C4-2B (cell line): ENCODE measurements around the gene SSH2.
"Not testable (repeated sequence)": the region's sequence is repeated elsewhere in the genome, so short reads cannot be mapped to it uniquely, and the experiment has no call there.

ENCODE experiments used
- CTCF ChIP-seq: fragments of 450-650 bp; conservative IDR thresholded peaks from 2 replicates; pipeline ENCODE4 v1.5.1; 2017; ENCODE audit warnings: mild to moderate bottlenecking
- ZFX ChIP-seq: fragments of 450-650 bp; IDR thresholded peaks from 2 replicates; pipeline ENCODE4 v1.6.1; 2017

GRCh38 chr17:29957488-29957887 is 27.5 kb upstream of the SSH2 start:
- TF ChIP-seq CTCF, ZFX: not testable (repeated sequence)
